GM18858 (cell line): ENCODE results near the gene PSTPIP2.
"Not testable (repeated sequence)": the region's sequence is repeated elsewhere in the genome, so short reads cannot be mapped to it uniquely, and the experiment has no call there.

Experiments
- ATAC-seq: cut with Tn5 transposase; IDR thresholded peaks from one replicate; pipeline ENCODE4 v1.9.1; 2021; ENCODE audit not compliant: unreplicated experiment

The PSTPIP2 gene

DNA sequence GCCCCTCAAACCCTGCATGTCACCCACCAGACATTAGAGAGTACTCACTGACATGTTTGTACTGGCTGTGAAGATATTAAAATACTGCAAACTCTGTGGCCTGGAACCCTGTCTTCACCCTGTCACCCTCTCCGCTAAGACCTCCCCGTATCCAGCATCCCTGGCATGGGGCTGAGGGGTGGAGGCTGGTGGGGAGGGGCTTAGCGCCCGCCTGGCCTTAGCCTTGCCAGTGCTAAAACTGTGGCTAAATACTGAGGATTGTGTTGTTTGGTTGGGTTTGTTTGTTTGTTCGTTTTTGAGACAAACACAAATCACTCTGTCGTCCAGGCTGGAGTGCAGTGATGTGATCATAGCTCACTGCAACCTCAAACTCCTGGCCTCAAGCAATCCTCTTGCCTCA lies 1.8 kb downstream of the PSTPIP2 start:
- ATAC-seq, result no peak

DNA sequence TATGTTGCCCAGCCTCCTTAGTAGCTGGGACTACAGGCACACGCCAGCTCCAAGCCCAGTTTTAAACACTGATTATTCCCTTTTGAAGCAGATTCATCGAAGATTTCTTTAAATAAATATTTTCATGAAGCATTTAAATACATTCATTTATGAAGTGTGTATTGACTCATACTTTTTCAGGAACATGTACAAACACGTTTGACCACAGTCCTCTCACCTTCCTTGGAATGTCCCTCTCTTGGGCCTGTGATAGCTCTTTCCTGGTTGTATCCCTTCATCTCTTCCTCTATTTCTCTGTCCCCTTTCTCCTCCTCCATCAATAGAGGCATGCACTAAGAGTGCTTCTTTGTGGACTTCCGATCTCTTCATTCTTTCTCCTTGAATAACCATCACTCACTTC lies 2.5 kb downstream of the PSTPIP2 start:
- no peak for ATAC-seq

DNA sequence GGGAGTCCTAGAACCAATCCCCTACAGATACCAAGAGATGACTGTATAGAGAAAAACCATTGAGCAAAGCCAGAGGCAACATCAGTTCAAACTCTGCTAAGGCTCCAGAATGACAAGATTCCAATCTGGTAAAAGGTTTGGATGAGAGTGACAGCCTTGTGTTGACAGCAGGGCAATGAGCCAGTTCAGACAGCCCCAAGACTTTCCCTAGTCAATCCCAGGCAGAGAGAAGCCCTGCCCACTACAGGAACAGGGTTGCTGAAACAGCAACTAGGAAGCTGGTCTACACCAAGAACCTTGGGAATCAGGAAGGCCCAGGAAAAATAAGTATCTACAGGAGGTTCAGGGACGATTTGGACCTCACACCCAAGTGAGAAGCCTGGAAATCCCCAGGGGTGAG lies 3.3 kb downstream of the PSTPIP2 start:
- ATAC-seq, result no peak

DNA sequence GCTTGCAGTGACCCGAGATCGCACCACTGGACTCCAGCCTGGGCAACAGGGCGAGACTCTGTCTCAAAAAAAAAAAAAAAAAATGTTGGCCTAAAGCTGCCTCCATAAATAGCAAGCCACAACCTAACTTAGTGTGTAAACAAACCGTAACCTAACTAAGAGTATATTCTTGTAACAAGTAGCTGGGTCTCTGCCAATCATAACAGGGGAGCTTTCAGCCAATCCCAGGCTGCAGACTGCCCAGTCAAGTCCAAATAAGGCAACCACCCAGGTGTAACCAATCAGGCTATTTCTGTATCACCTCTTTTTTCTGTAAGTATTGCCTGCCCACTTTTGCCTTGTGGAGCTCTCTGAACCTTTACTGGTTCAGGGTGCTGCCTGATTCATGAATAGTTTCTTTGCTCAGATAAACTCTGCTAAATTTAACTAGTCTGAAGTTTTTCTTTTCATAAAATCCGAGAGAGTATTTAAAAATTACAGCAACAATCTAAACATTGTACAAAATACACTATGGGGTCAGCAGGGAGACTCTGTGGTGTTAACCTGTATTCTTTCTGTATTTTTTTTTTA lies 4.5 kb downstream of the PSTPIP2 start:
- no peak for ATAC-seq

DNA sequence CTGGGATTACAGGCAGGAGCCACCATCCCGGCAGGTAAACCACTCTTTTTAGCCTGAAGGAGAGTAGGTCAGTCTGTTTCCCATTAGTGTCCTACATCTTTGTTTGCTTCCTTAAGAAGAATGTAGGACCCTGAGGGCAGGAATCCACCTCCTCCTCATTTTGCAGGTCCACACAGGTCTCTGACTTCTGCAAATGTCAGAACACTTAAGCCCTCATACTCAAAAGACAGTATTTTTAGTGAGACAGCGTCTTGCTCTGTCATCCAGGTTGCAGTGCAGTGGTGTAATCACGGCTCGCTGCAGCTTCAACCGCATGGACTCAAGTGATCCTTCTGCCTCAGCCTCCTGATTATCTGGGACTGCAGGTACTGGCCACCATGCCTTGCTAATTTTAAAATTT lies 9.3 kb downstream of the PSTPIP2 start:
- no peak for ATAC-seq

DNA sequence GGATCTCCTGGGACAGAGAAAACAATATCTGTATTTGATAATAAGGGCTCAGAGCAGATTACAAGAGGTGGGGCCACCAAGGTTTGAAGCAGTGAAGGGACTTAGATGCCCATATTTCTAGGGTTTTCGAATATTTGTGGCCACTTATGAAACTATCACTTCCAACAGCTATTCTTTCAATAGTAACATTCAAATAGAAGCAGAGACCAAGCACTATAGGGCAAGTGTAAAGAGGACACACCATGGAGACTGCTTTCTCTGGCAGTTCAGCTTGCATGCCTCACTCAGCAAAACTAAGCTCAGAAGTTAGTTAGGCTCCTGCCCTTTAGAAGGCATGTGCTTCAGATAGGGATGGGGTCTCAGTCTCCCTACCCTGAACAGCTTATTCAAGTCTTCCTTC lies 10.3 kb downstream of the PSTPIP2 start:
- ATAC-seq, result no peak

DNA sequence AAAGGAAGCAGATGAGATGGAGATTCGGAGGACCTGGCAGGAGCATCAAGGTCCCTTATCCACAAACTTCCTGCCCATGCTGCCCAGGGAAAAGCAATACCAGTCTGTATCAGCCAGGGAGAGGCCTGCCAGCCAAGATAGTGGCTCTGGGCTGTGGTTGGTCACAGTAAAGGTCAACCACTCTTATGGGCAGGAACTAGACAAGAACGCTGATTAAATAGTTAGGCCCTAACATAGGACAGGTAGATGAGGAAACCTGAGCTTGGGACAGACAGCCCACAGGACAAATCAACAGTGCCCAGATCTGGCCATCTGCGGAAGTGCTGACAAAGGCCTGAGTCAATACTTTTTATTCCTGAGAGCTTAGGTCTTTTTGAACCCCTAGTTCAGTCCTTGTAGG lies 10.7 kb downstream of the PSTPIP2 start:
- ATAC-seq, result no peak

DNA sequence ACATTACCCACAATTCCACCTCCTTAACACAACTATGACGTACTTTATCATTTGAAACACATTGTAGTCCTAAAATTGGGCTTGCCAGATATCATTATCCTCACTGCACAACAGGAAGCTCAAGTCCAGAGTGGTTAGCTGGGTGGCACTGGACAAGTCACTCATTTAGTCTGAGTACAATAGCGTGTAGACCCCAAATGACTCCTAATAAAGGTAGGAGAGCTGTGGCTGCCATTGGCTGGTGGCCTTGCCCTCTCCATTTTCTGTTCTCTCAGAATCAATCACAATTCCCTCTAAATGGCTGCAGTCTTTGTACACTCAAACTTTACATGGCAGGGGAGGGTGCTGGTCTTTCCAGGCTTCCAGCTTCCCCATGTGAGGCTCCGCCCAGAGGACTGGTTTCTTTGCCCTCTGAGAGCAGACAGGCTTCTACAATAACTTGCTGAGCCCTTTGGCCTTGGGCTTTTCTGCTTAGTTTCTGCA lies 11.7 kb downstream of the PSTPIP2 start:
- no peak for ATAC-seq

DNA sequence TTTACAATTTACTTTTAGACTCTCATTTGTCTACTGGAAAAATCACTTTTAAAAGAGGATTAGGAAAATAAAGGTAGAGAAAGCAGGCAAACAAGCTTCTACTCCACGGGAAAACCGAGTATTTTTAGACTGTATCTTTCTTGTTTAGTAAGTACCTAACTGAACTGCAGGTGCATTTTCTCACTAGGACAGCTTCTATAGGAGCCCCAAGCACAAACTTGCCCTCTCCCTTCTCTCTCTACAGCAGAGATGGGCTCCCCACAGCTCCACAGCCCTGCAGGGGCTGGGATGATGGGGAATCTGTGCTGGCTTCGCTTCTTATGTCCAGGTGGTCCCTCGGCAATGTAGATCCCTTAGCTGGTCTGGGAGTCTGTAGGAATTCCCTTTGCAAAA lies 16.2 kb downstream of the PSTPIP2 start:
- no peak for ATAC-seq

DNA sequence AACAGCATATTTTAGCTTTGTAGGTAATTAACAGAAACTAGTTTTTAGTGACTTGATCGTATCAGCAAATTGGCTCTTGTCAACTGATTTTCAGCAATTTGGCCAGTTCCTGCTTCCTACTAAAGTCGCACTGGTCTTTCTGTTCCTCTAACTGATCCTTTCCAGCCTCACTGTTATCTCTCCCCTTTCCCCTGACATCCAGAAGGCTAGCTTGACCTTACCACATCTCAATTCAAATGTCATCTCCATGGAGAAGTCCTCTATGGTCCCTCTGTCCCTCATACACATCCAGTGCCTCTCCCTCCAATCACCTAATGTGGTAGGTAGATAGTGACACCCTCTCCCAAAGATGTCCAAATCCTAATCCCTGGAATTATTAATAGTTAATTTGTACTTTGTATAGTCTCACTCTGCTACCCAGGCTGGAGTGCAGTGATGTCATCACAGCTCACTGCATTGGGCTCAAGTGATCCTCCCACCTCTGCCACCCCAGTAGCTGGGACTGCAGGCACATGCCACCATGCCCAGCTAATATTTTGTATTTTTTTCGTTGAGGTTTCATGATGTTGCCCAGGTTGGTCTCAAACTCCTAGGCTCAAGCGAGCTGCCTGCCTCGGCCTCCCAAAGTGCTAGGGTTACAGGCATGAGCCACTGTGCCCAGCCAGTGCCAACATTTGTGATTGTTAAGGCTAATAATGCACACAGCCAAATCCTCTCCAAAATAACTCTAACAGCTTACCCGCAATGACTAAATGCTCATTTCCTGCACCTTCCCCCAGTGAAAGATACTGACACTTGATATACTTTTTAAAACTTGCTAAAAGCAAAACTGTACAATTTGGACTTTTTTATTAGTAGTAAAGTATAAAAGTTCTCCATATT lies 16.9 kb downstream of the PSTPIP2 start:
- ATAC-seq, result no peak

DNA sequence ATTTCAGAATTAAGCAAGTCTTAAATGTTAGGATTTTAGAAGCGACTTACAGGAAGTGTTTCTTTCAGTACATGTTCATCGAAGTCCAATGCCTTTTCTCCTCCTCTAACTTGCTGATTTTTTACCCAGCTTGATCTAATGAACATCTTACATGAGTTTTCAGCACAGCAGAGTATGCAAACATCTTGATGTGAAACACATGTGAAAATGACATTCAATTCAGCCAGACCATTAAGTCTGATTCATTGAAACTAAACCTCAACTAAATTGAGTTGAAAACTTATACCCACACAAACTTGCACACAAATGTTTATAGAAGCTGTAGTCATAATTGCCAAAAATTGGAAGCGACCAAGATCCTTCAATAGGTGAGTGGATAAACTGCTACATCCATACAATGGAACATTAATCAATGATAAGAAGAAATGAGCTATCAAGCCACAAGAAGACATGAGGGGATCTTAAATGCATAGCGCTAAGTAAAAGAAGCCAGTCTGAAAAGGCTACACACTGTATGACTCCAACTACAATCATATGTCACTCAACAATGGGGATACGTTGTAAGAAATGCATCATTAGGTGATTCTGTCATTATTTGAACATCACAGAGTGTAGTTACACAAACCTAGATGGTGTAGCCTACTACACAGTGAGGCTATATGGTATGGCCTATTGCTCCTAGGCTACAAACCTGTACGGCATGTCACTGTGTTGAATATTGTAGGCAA lies 18.5 kb downstream of the PSTPIP2 start:
- ATAC-seq, result no peak

DNA sequence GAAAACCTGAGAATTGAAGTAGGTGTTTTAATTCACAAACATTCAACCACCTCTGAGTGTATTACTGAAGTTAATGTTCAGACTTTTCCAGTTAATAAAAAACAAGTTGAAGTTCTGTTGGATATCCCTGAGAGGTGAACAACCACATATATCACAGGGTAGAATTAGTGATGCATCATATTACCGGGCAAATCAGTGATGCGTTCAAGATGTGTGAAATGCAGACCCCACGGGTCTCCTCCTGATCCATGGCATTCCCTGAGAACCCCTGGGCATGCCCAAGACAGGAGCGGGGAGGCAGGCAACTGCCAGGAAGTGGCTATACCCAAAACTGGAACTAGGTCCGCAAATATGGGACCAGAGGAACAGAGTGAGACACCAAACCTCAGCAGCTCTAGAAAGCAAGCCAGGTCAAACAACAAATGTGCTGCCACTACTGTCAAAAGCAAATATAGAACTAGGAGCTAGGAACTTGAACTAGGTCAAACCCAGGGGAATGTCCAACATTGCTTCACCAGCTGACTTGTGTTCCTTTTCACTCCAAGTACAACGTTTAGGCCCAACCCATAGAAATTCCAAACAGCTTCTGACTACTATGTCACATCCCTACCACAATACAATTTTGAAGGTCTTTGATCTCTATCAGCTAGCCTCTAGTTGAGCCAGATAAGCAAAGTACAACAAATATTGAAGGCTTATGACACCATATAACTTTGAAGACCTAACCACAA lies 20.2 kb downstream of the PSTPIP2 start:
- ATAC-seq, result no peak

DNA sequence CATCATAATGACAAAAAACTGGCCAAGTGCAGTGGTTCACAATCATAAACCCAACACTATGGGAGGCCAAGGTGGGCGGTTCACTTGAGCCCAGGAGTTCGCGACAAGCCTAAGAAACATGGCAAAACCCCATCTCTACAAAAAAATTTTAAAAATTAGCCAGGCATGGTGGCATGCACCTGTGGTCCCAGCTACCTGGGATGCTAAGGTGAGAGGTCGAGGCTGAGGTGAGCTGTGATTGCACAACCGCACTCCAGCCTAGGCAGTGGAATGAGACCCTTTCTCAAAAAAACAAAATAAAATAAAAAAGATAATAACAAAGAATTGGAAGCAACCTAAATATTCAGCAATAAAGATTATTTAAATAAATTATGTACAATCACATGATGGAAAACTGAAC lies 21.8 kb downstream of the PSTPIP2 start:
- ATAC-seq, result no peak

DNA sequence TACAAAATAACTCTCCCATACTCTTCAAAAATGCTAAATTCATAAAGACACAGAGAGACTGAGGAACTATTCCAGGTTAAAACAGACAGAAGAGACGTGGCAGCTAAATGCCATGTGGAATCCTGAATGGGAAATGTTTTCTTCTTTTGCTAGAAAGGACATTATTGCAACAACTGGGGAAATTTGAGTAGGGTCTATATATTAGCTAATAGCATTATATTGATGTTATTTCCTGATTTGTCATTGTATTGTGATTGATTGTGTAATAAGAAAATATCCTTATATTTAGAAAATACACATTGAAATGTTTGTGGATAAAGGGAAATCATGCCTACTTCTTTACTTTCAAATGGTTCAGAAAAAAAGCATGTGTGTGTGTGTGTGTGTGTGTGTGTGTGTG lies 23.4 kb downstream of the PSTPIP2 start:
- ATAC-seq, result no peak

DNA sequence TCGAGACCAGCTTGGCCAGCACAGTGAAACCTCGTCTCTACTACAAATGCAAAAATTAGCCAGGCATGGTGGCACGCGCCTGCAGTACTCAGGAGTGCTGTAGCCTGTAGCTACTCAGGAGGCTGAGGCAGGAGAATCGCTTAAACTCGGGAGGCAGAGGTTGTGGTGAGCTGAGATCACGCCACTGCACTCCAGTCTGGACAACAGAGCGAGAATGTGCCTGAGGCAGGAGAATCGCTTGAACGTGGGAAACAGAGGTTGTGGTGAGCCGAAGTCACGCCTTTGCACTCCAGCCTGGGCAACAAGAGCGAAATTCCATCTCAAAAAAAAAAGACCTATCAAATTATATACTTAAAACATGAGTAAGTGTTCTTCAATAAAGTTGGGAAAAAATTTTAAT lies 24.7 kb downstream of the PSTPIP2 start:
- ATAC-seq, result not testable (repeated sequence)

DNA sequence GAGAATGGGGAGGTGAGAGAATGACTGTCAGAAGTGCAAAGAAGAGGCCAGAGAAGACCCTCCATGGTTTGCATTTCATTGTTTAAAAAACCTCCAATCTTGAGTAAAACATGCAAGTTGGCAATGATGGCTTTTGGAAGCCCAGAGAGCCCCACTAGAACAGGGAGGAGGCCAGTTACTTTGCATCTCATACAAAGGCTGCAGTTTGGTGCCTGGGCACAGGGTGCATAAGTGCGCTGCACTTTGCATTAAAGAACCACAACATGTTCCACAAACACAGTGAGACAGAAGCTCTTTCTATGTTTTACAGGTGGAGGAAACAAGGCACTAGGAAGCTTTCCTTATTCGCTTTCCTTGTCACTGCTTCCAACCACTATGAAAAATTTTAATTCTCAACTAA lies 25.4 kb downstream of the PSTPIP2 start:
- ATAC-seq, result no peak

DNA sequence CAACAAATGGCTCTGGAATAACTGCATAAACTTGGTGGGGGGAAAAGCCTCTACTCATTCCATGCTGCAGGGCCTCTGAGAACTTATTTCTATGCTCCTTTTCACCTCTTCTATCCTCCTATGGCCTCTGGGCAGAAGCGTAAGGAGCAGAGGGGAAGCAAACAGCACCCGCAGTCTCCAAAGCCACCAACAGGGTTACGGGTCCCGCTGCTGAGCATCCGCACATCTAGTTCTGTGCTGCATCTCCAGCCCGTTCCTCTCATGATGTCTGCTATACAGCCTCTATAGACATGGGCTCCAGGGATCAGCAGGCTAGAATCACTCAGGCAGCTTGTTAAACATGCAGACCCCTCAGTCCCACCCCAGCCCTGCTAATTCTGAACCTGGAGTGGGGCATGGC lies 25.9 kb downstream of the PSTPIP2 start:
- no peak for ATAC-seq

DNA sequence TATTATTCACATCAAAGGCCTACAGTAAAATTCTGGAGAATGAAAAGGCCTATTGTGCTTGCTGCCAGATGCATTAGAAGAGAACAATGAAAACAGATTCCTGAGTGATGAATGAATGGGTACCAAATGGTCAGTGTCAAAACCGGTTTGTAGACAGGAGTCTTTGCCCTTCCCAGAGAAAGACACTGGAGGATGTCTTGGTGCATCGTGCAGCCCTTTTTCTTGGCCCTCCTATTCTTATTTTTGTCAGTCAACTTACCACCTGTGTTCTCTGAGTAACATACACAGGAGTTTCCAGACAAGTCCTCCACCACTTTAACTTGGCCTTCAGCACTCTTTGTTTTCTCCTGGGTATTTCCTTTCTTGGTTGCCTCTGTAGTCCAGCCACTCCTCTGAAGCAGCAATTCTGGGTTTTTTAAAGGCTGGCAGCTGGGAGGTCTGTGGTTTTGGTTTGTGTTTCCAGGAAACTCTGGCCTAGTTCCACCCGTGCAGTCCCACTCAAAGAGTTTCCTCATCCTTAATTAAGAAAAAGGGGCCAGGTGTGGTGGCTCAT lies 29.4 kb downstream of the PSTPIP2 start:
- ATAC-seq, result no peak

DNA sequence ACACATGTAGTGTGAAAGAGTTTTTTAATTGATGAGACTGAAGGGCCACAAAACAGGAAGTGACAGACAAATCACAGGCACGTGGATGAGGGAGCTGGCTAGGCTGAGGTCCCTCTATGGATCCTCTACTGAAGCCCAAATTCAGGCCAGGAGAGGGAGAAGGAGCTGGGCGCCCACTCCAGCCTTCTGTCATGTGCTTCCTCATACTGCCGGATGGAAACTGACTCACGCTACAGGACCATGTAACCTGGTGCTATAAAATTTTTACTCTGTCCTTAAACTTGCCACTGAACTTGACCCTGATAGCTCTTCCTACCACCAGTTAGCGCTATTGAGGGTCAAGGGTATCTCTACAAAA lies 31.3 kb downstream of the PSTPIP2 start:
- no peak for ATAC-seq

DNA sequence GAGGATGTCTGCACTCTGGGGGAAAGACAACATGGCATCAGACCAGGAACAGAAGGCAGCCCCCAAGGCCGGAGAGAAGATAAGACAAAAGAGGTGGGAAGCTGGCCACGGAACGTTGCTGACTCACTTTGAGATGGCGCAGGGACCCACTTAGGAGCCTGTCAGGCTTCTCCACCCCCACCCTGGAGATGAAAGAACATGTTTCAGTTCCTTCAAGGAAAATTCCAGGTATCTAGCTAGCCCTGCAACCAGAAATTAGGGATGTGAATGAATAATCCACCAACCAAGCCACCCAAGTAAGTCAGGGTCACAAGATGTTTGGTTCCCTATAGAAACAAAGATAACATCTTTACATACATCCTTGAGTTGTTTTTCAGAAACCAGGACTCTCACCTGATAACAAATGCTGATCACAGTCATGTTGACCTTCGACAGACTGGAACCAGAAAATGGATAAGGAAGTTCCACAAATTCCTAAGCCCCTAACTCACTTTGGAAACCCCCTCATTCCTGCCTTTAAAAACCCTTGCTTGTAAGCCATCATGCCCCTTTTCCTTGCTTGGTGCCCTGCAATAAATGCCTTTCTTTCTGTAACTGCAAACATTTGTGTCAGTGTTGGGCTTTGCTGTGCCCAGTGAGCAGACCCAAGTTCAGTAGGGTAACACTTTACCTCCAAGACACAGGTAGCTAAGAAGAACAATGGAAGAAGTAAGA lies 31.9 kb downstream of the PSTPIP2 start:
- ATAC-seq, result no peak
